ENCODE measurements around the gene NR2F2.

NR2F2 gene

GRCh38 chr15:96345560-96346399 is 15.3 kb downstream of the NR2F2 start:
- TF ChIP-seq YY1 (IDR thresholded peaks at IDR 0.05; ENCODE audit: insufficient read depth, insufficient read length) (no peak), SUZ12 (IDR thresholded peaks at IDR 0.05; ENCODE audit: extremely low read depth, insufficient read depth, insufficient read length) (peak; percentile 98)
- H3K4me3 ChIP-seq (ENCODE audit: insufficient read length, low read depth) = peak overlapping the region; percentile 33
- H3K27me3 ChIP-seq (ENCODE audit: insufficient read depth, insufficient read length) = peaks cover 94% of the 10 kb centered on the region
- H3K4me1 ChIP-seq (ENCODE audit: insufficient read depth, insufficient read length) = peaks cover 16% of the 10 kb centered on the region
- peak overlapping the region; percentile 38 for H3K9ac ChIP-seq (ENCODE audit: insufficient read length, low read depth)
- H3K9me3 ChIP-seq (ENCODE audit: insufficient read depth, low read length) = no peaks in the 10 kb centered on the region
- H3K36me3 ChIP-seq (ENCODE audit: insufficient read depth, insufficient read length, low read length) = no peaks in the 10 kb centered on the region
- DNase-seq (ENCODE audit: low read depth, low spot score) = no peak

DNA sequence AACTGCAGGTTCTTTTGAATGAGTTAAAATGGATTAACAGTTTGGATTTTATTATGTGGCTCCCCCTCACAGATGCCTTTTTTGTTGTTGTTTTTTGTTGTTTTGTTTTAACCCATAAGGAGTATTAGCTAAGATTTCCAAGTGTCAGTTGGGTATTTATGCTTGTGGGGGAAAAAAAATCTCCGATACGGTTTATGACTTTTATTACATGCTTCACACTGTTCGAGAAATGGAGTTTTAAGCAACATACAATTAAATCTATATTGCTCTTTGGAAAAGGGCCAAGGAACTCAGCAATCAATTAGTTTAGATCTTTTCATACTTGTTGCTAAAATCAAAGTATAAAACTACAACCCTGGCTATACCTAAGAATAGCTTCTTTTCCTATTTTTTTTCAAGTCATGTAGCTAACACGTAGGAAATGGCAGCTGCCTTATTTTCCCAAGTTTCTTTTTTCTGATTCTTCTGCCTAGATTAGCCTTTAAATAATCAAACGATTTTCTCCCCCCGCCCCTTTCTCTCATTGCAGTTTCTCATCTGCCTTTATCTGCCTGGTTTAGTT is 16.0 kb downstream of the NR2F2 start:
- Histone ChIP-seq H3K27me3 (ENCODE audit: insufficient read depth, insufficient read length) (peaks cover 100% of the 10 kb centered on the region), H3K4me3 (ENCODE audit: insufficient read length, low read depth) (no peak overlapping the region), H3K36me3 (ENCODE audit: insufficient read depth, insufficient read length, low read length) (no peaks in the 10 kb centered on the region), H3K9ac (ENCODE audit: insufficient read length, low read depth) (no peak overlapping the region), H3K4me1 (ENCODE audit: insufficient read depth, insufficient read length) (peaks cover 16% of the 10 kb centered on the region), H3K9me3 (ENCODE audit: insufficient read depth, low read length) (no peaks in the 10 kb centered on the region)
- no peak for DNase-seq (ENCODE audit: low read depth, low spot score)
- TF ChIP-seq YY1 (IDR thresholded peaks at IDR 0.05; ENCODE audit: insufficient read depth, insufficient read length) = no peak
- no peak for TF ChIP-seq ZNF274 (IDR thresholded peaks at IDR 0.05; ENCODE audit: low read depth, low read length)
- TF ChIP-seq SUZ12 (IDR thresholded peaks at IDR 0.05; ENCODE audit: extremely low read depth, insufficient read depth, insufficient read length) = peak; percentile 31

DNA sequence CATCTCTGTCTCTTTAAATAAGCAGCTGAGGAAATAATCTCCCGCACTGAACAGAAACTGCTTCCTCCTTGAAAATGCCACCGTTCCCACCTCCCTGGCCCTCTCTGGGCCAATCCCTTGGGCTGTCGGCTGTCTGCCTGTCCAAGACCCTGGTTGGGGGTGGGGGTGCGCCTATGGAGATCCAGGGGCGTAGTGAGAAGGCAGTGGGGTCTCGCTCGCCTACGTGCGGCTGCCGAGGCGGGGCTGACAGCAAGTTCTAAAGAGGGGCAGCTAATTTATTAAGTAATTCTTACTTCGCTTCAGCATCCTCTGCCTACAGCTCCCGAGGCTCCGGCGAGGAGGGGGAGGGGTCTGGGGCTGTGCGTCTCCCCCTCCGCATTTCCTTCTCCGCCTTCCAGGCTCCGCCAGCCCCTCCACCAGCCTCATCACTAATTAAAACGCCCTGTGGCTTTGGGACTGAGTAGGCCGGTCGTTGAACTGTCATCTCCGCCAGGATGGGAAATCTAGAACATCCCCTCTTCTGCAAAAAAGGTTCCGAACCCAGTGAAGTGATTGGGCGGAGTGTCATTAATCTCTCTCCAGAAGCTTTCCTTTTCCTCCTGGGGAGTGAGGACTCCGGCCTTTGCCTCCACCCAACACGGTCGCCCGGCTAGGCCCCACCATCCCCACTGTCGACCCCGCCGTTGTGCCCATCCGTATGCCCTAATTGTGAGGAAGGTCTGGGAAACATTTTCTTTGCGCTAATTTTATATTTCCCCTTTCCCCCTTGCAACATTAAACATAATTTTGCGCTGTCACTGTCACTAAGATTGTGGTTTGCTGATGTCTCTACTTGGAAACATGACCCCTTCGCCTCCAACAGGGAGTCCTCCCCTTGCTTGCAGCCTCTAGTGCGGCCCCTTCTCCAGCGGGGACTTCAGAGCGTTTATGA is 16.9 kb downstream of the NR2F2 start:
- peaks cover 16% of the 10 kb centered on the region for H3K4me1 ChIP-seq (ENCODE audit: insufficient read depth, insufficient read length)

DNA sequence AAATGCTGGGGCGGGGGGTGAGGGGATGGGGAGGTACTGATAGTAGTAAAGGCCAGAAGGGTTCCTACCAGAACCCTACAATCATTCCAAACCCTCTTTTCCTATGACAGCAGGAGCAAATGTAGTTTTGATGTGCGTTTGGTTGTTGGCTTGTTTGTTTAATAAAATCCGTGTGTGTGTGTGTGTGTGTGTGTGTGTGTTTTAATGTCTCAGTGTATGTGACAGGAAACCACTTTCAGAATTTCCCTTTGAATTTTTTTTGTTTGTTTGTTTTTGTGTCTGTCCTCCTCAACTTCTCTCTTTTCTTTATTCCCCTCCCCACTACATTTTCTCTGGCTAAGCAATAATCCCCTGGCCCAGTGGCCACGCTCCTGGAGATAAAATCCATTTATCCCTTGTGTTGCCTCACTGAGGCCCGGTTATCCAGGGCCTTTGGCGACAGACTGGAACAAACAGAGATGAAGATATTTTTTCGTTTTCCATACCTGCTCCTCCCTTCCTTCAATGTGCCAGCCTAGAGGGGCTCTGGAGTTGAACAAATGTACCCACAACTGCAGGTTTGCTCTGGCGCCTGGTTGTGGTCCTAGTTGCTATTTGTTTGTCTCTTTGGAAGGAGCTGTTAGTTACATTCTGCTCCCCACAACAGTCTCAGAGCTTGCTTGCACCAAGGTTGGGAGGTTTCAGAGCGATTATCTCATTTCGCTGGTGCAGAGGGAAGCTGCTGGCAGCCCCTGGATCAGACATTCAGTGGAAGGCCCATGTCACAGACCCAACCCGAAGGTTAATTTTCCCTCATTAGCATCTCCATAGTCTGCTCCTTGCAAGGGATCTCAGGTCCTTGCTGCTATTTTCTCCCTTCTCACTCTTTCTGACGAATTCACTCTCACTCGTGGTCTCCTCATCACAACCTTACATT is 17.9 kb downstream of the NR2F2 start:
- Histone ChIP-seq H3K27me3 (ENCODE audit: insufficient read depth, insufficient read length) (peaks cover 100% of the 10 kb centered on the region), H3K9me3 (ENCODE audit: insufficient read depth, low read length) (no peaks in the 10 kb centered on the region), H3K4me1 (ENCODE audit: insufficient read depth, insufficient read length) (peaks cover 10% of the 10 kb centered on the region), H3K36me3 (ENCODE audit: insufficient read depth, insufficient read length, low read length) (no peaks in the 10 kb centered on the region), H3K4me3 (ENCODE audit: insufficient read length, low read depth) (no peak overlapping the region), H3K9ac (ENCODE audit: insufficient read length, low read depth) (no peak overlapping the region)
- DNase-seq (ENCODE audit: low read depth, low spot score) = no peak
- TF ChIP-seq SUZ12 (IDR thresholded peaks at IDR 0.05; ENCODE audit: extremely low read depth, insufficient read depth, insufficient read length) (no peak), ZNF274 (IDR thresholded peaks at IDR 0.05; ENCODE audit: low read depth, low read length) (no peak), YY1 (IDR thresholded peaks at IDR 0.05; ENCODE audit: insufficient read depth, insufficient read length) (no peak)

More for the DNA sequence above, 16.9 kb downstream of the NR2F2 start:
- Histone ChIP-seq H3K27me3 (ENCODE audit: insufficient read depth, insufficient read length) (peaks cover 100% of the 10 kb centered on the region), H3K9me3 (ENCODE audit: insufficient read depth, low read length) (no peaks in the 10 kb centered on the region), H3K36me3 (ENCODE audit: insufficient read depth, insufficient read length, low read length) (no peaks in the 10 kb centered on the region), H3K9ac (ENCODE audit: insufficient read length, low read depth) (no peak overlapping the region), H3K4me3 (ENCODE audit: insufficient read length, low read depth) (no peak overlapping the region)
- no peak for DNase-seq (ENCODE audit: low read depth, low spot score)
- TF ChIP-seq YY1 (IDR thresholded peaks at IDR 0.05; ENCODE audit: insufficient read depth, insufficient read length) = no peak
- TF ChIP-seq ZNF274 (IDR thresholded peaks at IDR 0.05; ENCODE audit: low read depth, low read length) = no peak
- no peak for TF ChIP-seq SUZ12 (IDR thresholded peaks at IDR 0.05; ENCODE audit: extremely low read depth, insufficient read depth, insufficient read length)

DNA sequence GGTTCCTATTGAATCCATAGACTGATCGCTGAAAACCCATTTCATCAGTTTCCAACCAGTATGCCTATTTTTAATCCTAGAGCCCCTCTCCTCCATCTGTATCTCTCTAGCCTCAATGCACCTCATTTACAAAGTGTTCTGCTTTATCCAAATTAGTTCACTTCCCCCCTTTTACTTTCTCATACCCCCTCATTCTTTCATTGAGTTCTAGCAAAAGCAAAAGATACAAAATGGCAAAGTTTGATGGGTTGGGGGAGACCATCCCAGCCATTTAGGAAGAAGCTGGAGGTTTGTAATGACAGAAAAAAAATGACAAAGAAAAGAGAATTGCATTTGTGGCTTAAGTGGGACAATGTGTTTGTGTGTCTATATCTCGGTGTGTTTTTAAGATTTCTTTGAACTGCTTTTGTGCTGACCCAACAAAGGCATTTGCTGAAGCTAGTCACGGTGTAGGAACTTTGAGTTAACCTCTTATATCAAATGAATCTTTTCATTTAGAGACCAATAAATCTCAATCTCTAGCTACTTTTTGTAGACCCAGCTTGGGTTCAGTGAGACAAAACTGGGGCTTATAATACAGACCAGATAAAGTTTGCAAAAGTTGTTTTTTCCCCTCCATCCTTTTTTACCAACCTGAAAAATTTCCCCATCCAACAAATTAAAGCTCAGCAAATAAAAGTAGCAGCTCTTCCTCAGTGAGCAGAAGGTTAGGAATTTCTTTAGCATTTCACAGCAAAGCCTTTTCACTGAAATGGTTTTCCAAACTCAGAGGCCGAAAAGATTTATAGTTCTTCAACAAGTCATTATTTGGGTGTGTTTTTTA is 18.7 kb downstream of the NR2F2 start:
- Histone ChIP-seq H3K9ac (ENCODE audit: insufficient read length, low read depth) (no peak overlapping the region), H3K36me3 (ENCODE audit: insufficient read depth, insufficient read length, low read length) (no peaks in the 10 kb centered on the region), H3K9me3 (ENCODE audit: insufficient read depth, low read length) (no peaks in the 10 kb centered on the region), H3K4me3 (ENCODE audit: insufficient read length, low read depth) (no peak overlapping the region), H3K27me3 (ENCODE audit: insufficient read depth, insufficient read length) (peaks cover 99% of the 10 kb centered on the region), H3K4me1 (ENCODE audit: insufficient read depth, insufficient read length) (peaks cover 4% of the 10 kb centered on the region)
- DNase-seq (ENCODE audit: low read depth, low spot score) = no peak
- TF ChIP-seq ZNF274 (IDR thresholded peaks at IDR 0.05; ENCODE audit: low read depth, low read length) = no peak
